ENCODE results near the gene DMAC1.

- TF ChIP-seq CTCF (IDR thresholded peaks at IDR 0.05) (no peak), POLR2A (IDR thresholded peaks at IDR 0.05) (no peak)
Observed at GRCh38 chr9:7777771-7778170, 21.8 kb downstream of the DMAC1 start.

All from body of pancreas (tissue), 4 donors.